Astrocyte of the hippocampus (primary cell): ENCODE data around the gene MB.

Experiments used
- DNase-seq: peaks from one replicate; pipeline ENCODE4 v3.0.0; 2011; ENCODE audit warnings: low read depth, low spot score

The MB gene

GRCh38 chr22:35594686-35595085 is 22.4 kb downstream of the MB start:
- DNase-seq: no peak

DNA sequence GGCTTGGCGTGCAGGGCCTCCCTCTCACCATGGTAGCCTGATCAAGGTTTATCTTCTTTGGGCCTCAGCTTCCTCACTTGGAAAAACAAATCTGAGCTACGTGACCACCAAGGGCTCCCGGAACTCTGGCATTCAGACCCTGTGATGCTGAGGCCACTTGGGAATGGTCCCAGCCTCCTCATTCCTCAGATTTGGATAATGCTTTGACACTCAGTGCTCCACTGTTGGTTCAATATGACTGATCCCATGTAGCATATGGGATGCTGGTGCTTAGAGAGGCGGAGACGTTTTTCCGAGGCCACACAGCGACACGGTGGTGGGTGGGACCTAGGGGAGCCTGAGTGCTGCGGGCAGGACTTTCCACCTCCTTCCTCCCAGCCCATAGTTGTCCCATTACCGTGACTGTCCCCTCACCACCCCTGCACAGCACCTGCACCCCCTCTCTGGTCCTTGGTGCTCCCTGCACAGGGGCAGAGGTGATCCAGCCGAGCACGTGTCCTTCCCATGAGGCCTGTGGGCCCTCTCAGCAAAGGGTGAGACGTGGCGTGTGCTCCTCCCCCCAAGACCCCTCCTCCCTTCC is 23.1 kb downstream of the MB start:
- no peak for DNase-seq

DNA sequence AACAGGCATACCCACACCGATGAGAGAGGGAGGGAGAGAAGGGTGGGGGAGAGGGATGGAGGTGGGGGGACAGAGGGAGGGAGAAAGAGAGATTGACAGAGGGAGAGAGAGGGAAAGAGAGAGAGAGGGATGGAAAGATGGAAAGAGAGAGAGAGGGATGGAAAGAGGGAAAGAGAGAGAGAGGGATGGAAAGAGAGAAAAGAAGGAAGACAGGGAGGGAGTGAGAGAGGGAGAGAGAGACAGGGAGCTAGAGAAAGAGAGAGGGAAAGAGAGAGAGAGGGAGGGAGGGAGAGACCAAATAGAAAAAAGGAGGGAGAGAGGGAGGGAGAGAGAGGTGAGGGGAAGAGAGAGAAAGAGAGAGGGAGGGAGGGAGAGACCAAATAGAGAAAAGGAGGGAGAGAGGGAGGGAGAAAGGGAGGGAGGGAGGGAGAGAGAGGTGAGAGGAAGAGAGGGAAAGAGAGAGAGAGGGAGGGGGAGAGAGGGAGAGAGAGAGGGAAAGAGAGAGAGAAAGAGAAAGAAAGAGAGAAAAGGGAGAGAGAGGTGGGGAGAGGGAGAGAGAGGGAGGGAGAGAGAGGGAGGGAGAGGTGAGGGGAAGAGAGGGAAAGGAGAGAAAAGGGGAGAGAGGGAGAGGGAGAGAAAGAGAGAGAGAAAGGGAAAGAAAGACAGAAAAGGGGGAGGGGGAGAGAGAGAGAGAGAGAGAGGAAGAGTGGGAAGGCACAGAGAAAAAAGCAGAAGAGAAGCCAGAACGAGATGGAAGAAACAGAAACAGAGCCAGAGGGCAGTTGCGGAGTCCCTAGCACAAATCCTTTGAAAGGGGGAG is 23.8 kb downstream of the MB start:
- DNase-seq: no peak

GRCh38 chr22:35592418-35592967 is 24.6 kb downstream of the MB start:
- DNase-seq: no peak

GRCh38 chr22:35591714-35592417 is 25.3 kb downstream of the MB start:
- no peak for DNase-seq

DNA sequence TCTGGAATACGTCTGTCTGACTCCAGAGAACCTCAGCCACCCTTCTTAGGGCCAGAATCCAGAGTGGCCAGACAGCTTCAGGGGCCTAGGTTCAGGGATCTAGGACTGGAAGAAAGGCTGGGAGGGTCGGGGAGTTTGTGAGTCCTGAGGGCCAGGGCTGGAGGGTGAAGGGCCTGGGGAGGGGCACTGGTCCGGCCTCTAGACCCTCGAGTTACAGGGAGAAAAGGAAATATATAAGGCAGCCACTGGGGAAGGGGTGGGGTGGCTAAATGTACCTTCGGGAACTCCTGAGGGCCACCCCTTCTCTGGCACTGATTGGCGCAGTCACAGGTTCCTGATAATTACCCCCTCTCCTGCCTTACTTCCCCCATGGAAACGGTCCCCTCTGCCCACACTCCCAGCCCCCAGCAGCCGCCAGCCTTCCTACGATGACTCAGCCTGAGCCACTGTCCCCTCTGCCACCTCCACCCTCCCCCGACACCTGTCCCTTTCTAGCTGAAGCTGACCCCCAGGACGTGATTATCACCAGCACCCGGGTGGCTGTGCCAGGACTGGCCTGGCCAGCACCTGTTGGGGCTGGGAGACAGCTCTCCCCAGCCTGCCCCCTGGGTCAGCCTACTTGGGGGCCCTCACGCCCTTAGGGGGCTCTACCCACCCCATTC is 26.4 kb downstream of the MB start:
- DNase-seq: no peak

DNA sequence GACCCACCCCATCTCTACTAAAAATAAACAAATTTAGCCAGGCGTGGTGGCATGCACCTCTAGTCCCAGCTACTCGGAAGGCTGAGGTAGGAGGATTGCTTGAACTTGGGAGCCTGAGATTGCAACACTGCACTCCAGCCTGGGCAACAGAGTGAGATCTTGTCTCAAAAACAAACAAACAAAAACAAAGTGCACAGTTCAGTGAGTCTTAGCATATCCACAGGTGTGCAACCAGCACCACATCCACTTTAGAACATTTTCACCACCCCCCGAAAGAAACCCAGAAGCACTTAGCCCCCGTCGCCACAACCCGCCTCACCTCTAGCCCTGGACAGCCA is 27.4 kb downstream of the MB start:
- no peak for DNase-seq

- peak; percentile 66 for DNase-seq
Measured at GRCh38 chr22:35589071-35589755, 27.9 kb downstream of the MB start.

DNA sequence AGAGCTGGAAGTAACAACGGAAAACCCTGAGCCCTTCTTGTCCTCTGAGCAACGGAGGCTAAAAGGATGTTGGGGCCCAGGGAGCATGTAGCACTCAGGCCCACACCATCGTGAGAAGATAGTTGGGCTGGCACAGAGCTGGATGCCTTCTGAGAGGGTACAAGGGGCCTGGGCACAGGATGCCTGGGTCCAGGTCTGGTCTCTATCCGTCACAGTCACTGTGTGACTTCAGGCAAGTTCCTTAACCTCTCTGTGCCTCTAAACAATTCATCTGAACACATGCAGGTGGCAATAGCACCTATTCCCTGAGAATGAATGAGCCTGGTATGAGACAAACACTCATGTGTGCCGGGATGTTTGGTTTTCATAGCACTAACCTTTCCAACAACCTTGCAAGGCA is 29.2 kb downstream of the MB start:
- no peak for DNase-seq

GRCh38 chr22:35587447-35587870 is 29.7 kb downstream of the MB start:
- peak; percentile 33 for DNase-seq

DNA sequence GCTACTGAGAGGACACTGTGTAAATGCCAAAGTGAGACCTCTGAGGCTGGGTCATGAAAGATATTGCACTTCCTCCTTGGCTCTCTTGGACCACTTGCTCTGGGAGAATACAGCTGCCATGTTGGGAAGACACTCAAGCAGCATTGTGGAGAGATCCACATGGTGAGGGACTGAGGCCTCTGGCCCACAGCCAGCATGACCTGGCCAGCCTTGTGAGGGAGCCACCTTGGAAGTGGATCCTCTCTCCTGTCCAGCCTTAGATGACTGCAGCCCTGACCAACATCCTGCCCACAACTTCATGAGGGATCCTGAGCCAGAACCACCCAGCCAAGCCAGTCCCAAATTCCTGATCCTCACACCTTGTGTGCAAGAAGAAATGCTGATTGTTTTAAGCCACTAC is 30.4 kb downstream of the MB start:
- no peak for DNase-seq

DNA sequence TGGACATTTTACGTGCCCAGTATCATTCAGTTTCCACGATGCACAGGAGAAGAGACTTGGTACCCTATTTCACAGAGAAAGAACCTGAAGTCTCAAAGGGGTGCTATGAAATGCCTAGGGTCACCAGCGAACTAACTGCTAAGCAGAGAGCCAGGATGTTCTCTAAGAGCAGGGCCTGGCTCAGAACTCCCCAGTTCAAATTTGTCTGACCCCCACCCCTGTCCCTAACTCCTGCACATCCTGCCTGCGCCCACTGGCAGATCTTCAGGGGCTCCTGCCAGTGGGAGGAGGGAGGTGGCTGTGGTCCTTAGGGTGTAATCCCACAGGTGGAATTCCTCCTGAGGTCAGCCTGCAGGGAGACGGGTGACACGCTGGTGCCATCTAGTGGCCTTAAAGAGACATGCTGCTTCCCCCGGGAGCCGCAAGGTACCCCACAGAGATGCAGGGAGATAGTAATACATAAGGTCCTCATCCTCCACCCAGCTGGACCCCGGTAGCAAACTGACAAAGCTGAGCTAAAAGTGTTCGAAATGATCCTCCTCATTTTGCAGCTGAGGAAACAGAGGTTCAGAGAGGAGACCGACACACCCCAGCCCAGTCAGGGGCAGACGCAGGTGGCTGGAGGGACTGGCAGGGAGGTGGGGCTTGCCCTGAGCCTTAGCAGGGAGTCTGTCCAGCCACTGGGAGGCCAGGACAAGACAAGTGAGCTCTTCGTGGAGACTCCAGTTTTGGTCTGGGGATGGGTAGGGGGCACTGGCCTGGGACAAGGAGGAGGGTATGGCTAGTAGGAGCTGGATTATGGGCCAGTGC is 34.1 kb downstream of the MB start:
- peak; percentile 82 for DNase-seq

DNA sequence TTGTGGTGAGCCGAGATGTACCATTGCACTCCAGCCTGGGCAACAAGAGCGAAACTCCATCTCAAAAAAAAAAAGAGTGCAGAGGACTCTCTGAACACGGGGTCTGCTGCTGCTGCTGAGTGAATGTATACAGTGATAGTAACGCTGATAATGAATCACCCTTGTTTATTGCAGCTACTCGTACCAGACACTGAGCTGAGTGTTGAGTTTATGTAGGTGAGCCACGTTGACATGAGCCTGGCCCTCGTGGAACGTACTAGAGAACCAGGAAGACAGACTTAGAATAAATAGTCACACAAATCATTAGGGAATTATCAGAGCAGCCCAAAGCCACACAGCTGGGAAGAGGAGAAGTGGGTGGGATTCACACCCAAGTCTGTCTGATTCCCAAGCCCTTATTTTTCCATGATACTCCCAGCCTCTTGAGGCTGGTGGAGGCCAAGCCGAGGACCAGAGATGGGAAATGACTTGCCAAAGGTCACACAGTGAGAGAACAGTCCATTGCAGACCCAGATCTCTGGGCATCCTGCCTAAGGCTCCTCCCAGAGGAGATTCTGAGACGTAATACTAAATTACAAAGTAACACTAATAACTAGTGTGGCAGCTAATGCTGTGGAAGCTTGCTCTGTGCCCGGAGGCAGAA is 34.8 kb downstream of the MB start:
- DNase-seq: no peak

DNA sequence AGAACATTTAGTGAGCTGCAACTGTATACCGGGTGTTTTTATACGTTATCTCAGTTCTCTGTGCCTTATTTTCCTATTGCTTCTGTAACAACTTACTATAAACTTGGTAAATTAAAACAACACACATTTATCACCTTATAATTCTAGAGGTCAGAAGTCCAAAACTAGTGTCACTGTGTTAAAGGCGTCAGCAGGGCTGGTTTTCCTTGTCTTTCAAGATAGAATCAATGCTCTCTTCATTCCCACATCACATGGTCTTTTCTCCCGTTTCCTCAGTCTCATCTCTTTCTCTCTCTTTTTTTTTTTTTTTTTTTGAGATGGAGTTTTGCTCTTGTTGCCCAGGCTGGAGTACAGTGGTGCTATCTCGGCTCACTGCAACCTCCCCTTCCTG is 36.1 kb downstream of the MB start:
- no peak for DNase-seq

DNA sequence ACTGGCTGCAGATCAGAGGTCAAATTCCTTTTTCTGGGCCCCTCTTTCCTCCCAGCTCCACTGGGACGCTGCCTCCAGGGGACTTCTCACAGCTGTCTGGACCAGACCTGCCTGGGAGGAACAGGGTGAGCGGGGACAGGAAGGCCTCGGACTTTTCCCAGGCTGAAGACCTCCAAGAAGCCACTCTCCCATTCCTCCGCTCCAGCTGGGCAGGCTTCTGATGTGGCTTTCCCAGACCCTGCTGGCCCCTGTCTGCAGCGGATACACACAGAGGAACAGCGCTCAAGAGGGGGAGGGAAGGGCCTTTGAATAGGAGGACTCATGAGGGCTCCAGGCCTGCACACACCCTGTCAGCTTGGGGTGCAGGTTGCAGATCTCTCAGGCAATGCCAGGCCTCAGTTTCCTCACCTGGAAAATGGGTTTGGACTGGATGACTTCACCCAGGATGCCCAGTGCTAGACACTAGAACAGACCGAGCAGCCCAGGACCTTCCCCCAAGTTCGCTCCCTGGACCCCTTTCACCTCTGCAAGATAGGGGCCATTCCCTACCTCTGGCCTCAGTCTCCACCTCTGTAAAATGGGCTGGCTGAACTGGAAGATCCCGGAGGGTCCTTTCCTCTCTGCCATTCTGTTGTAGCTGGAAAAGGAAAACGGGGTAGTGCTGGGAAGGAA is 36.6 kb downstream of the MB start:
- no peak for DNase-seq

DNA sequence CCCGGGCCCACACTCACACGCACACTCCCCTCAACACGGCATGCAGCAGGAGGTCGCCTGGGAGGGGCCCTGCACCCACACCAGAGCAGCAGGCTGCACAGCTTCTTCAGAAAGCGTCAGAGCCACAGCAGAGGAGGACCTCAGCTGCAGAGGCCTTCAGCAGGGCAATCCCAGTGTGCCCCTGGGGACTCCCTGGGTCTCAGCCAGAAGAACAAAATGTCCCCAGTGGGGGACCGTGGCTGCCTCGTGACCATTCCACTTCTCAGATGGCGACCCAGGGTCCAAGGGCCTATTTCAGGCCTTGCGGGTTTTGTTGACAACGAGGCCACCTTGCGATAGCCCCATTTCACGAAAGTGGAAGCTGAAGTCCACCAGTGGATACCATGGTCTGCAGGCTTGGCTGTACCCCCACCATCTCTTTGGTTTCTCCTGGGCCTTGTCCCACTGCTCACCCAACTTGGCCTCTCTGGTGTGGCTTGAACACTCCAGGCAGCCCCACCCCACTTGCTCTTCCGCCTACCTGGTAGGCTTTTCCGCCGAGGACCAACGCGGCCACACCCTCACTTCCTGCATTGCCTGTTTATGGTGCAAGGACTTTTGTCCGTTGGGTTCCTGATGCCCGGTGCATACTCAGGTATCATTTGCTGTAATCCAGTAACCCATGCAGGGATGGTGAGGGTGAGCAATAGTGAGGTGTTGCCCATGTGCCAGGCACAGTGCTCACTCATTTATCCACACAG is 38.1 kb downstream of the MB start:
- DNase-seq: no peak

GRCh38 chr22:35577799-35578659 is 39.1 kb downstream of the MB start:
- DNase-seq: no peak

GRCh38 chr22:35576671-35577070 is 40.5 kb downstream of the MB start:
- DNase-seq: no peak
